ENCODE data around the gene RASAL2.

RASAL2 gene

GRCh38 chr1:178490967-178491366, 397.1 kb downstream of the RASAL2 start:
- H3K27ac ChIP-seq (ENCODE audit: low read length): no peak overlapping the region
- H3K4me1 ChIP-seq (ENCODE audit: control insufficient read depth, low read depth, low read length): no peaks in the 10 kb centered on the region
- no peaks in the 10 kb centered on the region for H3K27me3 ChIP-seq (ENCODE audit: control insufficient read depth, insufficient read depth, low read length)
- no peak overlapping the region for H3K4me3 ChIP-seq (ENCODE audit: low read length)
- no peak overlapping the region for H3K9ac ChIP-seq (ENCODE audit: low read length)
- no peaks in the 10 kb centered on the region for H3K9me3 ChIP-seq (ENCODE audit: control insufficient read depth, low read depth, low read length)
- no peaks in the 10 kb centered on the region for H3K36me3 ChIP-seq (ENCODE audit: control insufficient read depth, low read depth, low read length)

- H3K9me3 ChIP-seq (ENCODE audit: control insufficient read depth, low read depth, low read length): no peaks in the 10 kb centered on the region
- H3K27ac ChIP-seq (ENCODE audit: low read length): no peak overlapping the region
- H3K9ac ChIP-seq (ENCODE audit: low read length): no peak overlapping the region
- no peaks in the 10 kb centered on the region for H3K27me3 ChIP-seq (ENCODE audit: control insufficient read depth, insufficient read depth, low read length)
- H3K4me1 ChIP-seq (ENCODE audit: control insufficient read depth, low read depth, low read length): no peaks in the 10 kb centered on the region
- H3K36me3 ChIP-seq (ENCODE audit: control insufficient read depth, low read depth, low read length): no peaks in the 10 kb centered on the region
- no peak overlapping the region for H3K4me3 ChIP-seq (ENCODE audit: low read length)
Measured at GRCh38 chr1:178491721-178492120, 397.8 kb downstream of the RASAL2 start.

- no peaks in the 10 kb centered on the region for H3K27me3 ChIP-seq (ENCODE audit: control insufficient read depth, insufficient read depth, low read length)
- no peak overlapping the region for H3K4me3 ChIP-seq (ENCODE audit: low read length)
- no peaks in the 10 kb centered on the region for H3K9me3 ChIP-seq (ENCODE audit: control insufficient read depth, low read depth, low read length)
- H3K27ac ChIP-seq (ENCODE audit: low read length): no peak overlapping the region
- no peaks in the 10 kb centered on the region for H3K36me3 ChIP-seq (ENCODE audit: control insufficient read depth, low read depth, low read length)
- H3K9ac ChIP-seq (ENCODE audit: low read length): no peak overlapping the region
- H3K4me1 ChIP-seq (ENCODE audit: control insufficient read depth, low read depth, low read length): no peaks in the 10 kb centered on the region
Measured at GRCh38 chr1:178492341-178492740, 398.4 kb downstream of the RASAL2 start.

- Histone ChIP-seq H3K36me3 (ENCODE audit: control insufficient read depth, low read depth, low read length) (no peaks in the 10 kb centered on the region), H3K9ac (ENCODE audit: low read length) (no peak overlapping the region), H3K9me3 (ENCODE audit: control insufficient read depth, low read depth, low read length) (no peaks in the 10 kb centered on the region), H3K27ac (ENCODE audit: low read length) (no peak overlapping the region), H3K4me3 (ENCODE audit: low read length) (no peak overlapping the region), H3K27me3 (ENCODE audit: control insufficient read depth, insufficient read depth, low read length) (no peaks in the 10 kb centered on the region), H3K4me1 (ENCODE audit: control insufficient read depth, low read depth, low read length) (no peaks in the 10 kb centered on the region)
Measured at GRCh38 chr1:178493301-178493741, 399.4 kb downstream of the RASAL2 start.

- H3K36me3 ChIP-seq (ENCODE audit: control insufficient read depth, low read depth, low read length): no peaks in the 10 kb centered on the region
- no peak overlapping the region for H3K9ac ChIP-seq (ENCODE audit: low read length)
- H3K4me1 ChIP-seq (ENCODE audit: control insufficient read depth, low read depth, low read length): no peaks in the 10 kb centered on the region
- H3K9me3 ChIP-seq (ENCODE audit: control insufficient read depth, low read depth, low read length): no peaks in the 10 kb centered on the region
- no peak overlapping the region for H3K27ac ChIP-seq (ENCODE audit: low read length)
- H3K27me3 ChIP-seq (ENCODE audit: control insufficient read depth, insufficient read depth, low read length): no peaks in the 10 kb centered on the region
- H3K4me3 ChIP-seq (ENCODE audit: low read length): no peak overlapping the region
Measured at GRCh38 chr1:178494569-178494971, 400.7 kb downstream of the RASAL2 start.

GRCh38 chr1:178495158-178495557, 401.3 kb downstream of the RASAL2 start:
- H3K27ac ChIP-seq (ENCODE audit: low read length): no peak overlapping the region
- no peak overlapping the region for H3K9ac ChIP-seq (ENCODE audit: low read length)
- no peak overlapping the region for H3K4me3 ChIP-seq (ENCODE audit: low read length)
- H3K27me3 ChIP-seq (ENCODE audit: control insufficient read depth, insufficient read depth, low read length): no peaks in the 10 kb centered on the region
- H3K36me3 ChIP-seq (ENCODE audit: control insufficient read depth, low read depth, low read length): no peaks in the 10 kb centered on the region
- no peaks in the 10 kb centered on the region for H3K4me1 ChIP-seq (ENCODE audit: control insufficient read depth, low read depth, low read length)
- H3K9me3 ChIP-seq (ENCODE audit: control insufficient read depth, low read depth, low read length): no peaks in the 10 kb centered on the region

- Histone ChIP-seq H3K4me3 (ENCODE audit: low read length) (no peak overlapping the region), H3K27ac (ENCODE audit: low read length) (no peak overlapping the region), H3K9ac (ENCODE audit: low read length) (no peak overlapping the region), H3K36me3 (ENCODE audit: control insufficient read depth, low read depth, low read length) (no peaks in the 10 kb centered on the region), H3K27me3 (ENCODE audit: control insufficient read depth, insufficient read depth, low read length) (no peaks in the 10 kb centered on the region), H3K4me1 (ENCODE audit: control insufficient read depth, low read depth, low read length) (no peaks in the 10 kb centered on the region), H3K9me3 (ENCODE audit: control insufficient read depth, low read depth, low read length) (no peaks in the 10 kb centered on the region)
Measured at GRCh38 chr1:178495741-178496409, 402.0 kb downstream of the RASAL2 start.

GRCh38 chr1:178496410-178497135, 402.7 kb downstream of the RASAL2 start, which contains the start of gene CLEC20A:
CLEC20A (minus strand) TSS chr1:178496964; CDS start chr1:178496939, 25 bp downstream.
- Histone ChIP-seq H3K4me1 (ENCODE audit: control insufficient read depth, low read depth, low read length) (no peaks in the 10 kb centered on the region), H3K27me3 (ENCODE audit: control insufficient read depth, insufficient read depth, low read length) (no peaks in the 10 kb centered on the region), H3K27ac (ENCODE audit: low read length) (no peak within 1 kb of the TSS), H3K9ac (ENCODE audit: low read length) (no peak within 1 kb of the TSS), H3K36me3 (ENCODE audit: control insufficient read depth, low read depth, low read length) (no peaks in the 10 kb centered on the region), H3K4me3 (ENCODE audit: low read length) (no peak within 1 kb of the TSS), H3K9me3 (ENCODE audit: control insufficient read depth, low read depth, low read length) (no peaks in the 10 kb centered on the region)

GRCh38 chr1:178497903-178498478, 404.1 kb downstream of the RASAL2 start:
- Histone ChIP-seq H3K27me3 (ENCODE audit: control insufficient read depth, insufficient read depth, low read length) (no peaks in the 10 kb centered on the region), H3K36me3 (ENCODE audit: control insufficient read depth, low read depth, low read length) (no peaks in the 10 kb centered on the region), H3K9ac (ENCODE audit: low read length) (no peak overlapping the region), H3K4me3 (ENCODE audit: low read length) (no peak overlapping the region), H3K9me3 (ENCODE audit: control insufficient read depth, low read depth, low read length) (no peaks in the 10 kb centered on the region), H3K27ac (ENCODE audit: low read length) (no peak overlapping the region), H3K4me1 (ENCODE audit: control insufficient read depth, low read depth, low read length) (no peaks in the 10 kb centered on the region)

- Histone ChIP-seq H3K36me3 (ENCODE audit: control insufficient read depth, low read depth, low read length) (no peaks in the 10 kb centered on the region), H3K27ac (ENCODE audit: low read length) (no peak overlapping the region), H3K4me1 (ENCODE audit: control insufficient read depth, low read depth, low read length) (no peaks in the 10 kb centered on the region), H3K4me3 (ENCODE audit: low read length) (no peak overlapping the region), H3K9me3 (ENCODE audit: control insufficient read depth, low read depth, low read length) (no peaks in the 10 kb centered on the region), H3K9ac (ENCODE audit: low read length) (no peak overlapping the region), H3K27me3 (ENCODE audit: control insufficient read depth, insufficient read depth, low read length) (no peaks in the 10 kb centered on the region)
Measured at GRCh38 chr1:178498896-178499675, 405.2 kb downstream of the RASAL2 start.

GRCh38 chr1:178500091-178500770, 406.3 kb downstream of the RASAL2 start:
- no peaks in the 10 kb centered on the region for H3K36me3 ChIP-seq (ENCODE audit: control insufficient read depth, low read depth, low read length)
- no peak overlapping the region for H3K9ac ChIP-seq (ENCODE audit: low read length)
- H3K9me3 ChIP-seq (ENCODE audit: control insufficient read depth, low read depth, low read length): no peaks in the 10 kb centered on the region
- no peaks in the 10 kb centered on the region for H3K27me3 ChIP-seq (ENCODE audit: control insufficient read depth, insufficient read depth, low read length)
- H3K4me1 ChIP-seq (ENCODE audit: control insufficient read depth, low read depth, low read length): no peaks in the 10 kb centered on the region
- H3K4me3 ChIP-seq (ENCODE audit: low read length): no peak overlapping the region
- no peak overlapping the region for H3K27ac ChIP-seq (ENCODE audit: low read length)
